HG02973 (cell line): ENCODE results near the gene DRC7.

Experiments
- ATAC-seq: cut with Tn5 transposase; IDR thresholded peaks from one replicate; pipeline ENCODE4 v1.9.1; 2021; ENCODE audit warnings: moderate library complexity; ENCODE audit not compliant: unreplicated experiment

Gene DRC7

GRCh38 chr16:57692636-57693035, 2.0 kb upstream of the DRC7 start:
- no peak for ATAC-seq

DNA sequence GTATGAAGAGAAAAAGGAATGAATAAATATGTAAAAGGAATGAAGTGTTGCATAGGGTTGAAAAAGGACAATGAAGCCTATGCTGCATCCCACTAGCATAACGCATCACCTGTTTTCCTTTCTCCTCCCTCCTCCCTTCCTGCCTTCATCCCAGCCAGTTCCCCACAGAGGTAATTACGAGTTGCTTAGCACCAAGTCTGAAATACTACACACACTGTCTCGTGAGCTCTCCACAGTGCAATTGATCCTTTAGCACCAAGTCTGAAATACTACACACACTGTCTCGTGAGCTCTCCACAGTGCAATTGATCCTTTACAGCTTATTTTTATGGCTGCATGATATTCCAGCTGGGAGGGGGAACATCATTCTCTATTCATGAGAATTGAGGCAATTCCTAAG, 1.1 kb upstream of the DRC7 start:
- no peak for ATAC-seq

DNA sequence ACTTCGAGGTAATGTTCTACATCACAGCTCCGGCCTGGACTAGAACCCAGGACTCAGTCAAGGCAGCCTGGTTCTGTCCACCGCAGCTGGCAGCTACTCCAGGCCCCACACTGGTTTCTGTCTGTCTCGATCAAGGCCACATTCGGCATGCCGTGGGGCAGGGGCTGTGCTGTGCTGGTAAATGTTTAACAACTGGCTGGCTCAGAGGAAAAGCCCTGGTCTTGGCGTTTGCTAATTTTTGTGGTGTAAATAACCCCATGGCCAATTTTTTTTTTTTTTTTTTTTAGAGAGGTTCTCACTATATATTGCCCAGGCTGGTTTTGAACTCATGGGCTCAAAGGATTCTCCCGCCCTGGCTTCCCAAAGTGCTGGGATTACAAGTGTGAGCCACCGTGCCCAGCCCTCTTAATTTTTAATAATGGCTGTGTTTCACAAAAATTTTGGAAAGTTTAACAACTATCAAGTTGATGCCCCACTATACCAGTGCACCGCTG, 328 bp upstream of the DRC7 start:
- ATAC-seq = no peak

DNA sequence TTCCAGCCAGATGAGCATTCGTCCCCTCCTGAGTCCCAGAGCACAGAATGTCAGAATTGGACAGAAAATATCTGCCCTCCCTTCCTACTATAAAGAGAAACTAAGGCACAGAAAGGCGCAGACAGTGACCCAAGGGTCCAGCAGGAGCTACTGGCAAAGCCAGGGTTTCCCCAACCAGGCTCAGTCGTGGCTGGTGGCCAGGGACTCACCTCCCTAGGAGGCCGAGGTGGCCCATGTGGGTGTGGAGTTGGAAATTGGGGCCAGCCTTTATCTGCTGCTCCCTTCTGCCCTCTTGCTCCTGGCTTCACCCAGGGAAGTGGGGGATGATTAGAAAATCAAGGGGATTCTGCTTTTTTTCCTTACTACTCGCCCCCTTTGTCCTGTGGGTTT, 1.1 kb downstream of the DRC7 start:
- ATAC-seq = no peak

- no peak for ATAC-seq
Observed at GRCh38 chr16:57696240-57696639, 1.6 kb downstream of the DRC7 start.

- ATAC-seq = no peak
Observed at GRCh38 chr16:57697896-57698537, 3.4 kb downstream of the DRC7 start.

DNA sequence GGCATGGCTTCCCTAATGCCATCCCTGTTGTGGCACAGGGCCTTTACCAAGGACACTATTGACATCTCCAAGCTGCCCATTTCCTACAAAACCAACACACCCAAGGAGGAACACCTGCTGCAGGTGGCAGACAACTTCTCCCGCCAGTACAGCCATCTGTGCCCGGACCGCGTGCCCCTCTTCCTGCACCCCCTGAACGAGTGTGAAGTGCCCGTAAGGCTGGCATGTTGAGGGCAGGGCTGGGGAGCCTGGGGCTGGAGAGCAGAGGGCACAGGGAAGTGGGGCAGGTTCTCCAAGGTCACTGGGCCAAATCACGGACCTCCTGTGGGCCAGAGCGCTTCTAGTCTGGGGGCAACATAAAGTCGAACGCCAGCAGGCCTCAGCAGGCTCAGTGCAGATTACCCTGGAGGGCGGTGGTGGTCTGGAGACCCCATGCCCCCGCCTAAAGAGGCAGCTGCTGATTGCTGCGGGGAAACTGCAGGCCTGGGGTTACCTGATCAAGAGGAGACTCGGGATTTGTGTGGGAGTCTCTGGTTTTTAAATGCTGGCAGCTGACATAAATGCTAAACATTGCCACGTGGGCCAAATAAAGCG, 4.3 kb downstream of the DRC7 start:
- no peak for ATAC-seq

- ATAC-seq = no peak
Observed at GRCh38 chr16:57699481-57699880, 4.9 kb downstream of the DRC7 start.

GRCh38 chr16:57699899-57700298, 5.3 kb downstream of the DRC7 start:
- ATAC-seq = no peak

DNA sequence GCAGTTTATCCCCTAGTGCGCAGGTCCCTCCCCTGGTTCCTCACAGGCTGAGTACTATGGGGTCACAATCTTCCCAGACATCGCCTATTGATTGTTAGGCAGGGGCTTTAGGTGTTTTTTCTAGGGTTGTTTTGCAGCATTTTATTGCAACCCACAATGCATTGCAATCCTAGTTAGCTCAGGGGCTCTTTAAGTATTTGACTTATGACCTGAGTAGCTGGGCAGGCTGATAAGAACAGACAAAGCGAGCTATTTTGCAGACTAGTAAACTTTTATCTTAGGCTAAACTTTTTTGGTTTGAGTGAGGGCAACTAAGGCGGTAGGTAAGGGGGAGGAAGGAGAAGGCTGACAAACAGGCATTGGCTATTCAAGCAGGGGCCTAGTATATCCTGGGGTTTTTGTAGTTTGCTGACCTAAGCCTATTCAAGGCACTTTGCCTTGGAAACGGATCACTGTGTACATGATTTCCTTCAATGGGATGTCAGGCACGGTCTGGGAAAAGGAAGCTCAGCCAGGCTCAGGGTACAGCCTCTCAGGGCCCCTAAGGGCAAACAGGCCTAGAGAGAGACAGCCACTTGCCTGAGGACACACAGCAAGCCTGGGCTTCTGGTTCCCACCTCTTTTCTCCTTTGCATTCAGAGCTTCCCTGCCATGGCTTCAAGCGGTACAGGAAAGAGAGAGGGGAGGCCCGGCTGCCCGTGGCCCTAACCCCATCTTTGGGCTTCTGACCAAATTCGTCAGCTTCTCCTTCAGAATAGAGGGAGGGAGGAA, 6.4 kb downstream of the DRC7 start:
- ATAC-seq = no peak

GRCh38 chr16:57701759-57702371, 7.3 kb downstream of the DRC7 start:
- ATAC-seq = no peak

DNA sequence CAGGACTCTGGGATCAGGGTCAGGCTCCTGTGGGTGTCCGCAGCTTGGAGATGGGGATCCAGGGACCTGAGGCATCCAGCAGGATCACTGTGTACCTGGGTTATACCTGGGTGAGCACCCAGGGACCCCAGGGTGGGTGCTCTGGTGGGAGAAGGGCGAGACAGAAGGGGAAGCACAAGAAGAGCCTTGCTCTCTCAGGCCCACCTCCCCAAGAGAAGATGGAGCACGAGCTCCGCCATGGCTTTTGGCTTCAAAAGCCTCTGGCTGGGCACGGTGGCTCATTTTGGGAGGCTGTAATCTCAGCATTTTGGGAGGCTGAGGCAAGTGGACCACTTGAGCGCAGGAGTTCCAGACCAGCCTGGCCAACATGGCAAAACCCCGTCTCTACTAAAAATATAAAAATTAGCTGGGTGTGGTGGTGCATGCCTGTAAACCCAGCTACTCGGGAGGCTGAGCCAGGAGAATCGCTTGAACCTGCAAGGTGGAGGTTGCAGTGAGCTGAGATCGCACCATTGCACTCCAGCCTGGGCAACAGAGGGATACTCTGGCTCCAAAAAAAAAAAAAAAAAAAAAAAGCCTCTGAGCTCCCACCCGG, 8.9 kb downstream of the DRC7 start:
- no peak for ATAC-seq

DNA sequence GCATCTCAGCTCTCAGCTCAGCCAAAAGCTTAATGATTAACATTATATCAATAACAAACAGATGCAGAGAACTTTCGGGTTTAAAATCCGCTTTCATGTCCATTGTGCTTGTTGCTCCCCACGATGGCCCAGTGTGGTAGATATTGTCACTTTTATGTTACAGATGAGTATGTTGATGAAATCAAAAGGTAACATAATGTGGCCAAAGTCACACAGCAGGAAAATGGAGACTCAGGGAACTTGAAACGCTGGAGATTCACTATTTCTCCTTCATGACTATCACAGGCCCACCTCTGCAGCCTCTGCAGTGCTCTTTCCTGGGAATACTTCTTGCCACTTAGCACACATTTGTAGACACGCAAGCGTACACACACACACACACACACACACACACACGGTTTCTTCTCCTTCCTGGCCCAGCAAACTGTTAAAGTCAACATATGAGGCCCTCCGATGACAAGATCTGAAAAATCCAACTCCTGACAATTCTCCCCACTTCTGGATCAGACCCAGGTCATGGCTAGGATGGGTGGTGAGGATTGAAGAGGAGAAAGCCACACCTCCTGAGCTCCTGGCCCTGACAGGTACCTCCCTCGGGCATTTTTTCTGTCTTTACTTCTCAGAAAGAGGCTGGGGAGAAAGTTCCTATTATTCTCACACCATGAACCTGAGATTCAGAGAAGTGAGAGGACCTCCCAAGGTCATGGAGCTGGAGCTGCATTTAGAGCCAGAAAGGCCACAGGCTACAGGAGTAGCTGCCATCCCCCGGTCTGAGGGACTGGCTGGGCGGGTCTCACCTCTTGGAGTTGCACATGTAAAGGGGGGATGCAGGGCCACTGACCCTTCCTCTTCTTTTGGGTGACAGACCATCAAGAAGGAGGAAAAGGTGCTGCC, 9.7 kb downstream of the DRC7 start:
- ATAC-seq = no peak

DNA sequence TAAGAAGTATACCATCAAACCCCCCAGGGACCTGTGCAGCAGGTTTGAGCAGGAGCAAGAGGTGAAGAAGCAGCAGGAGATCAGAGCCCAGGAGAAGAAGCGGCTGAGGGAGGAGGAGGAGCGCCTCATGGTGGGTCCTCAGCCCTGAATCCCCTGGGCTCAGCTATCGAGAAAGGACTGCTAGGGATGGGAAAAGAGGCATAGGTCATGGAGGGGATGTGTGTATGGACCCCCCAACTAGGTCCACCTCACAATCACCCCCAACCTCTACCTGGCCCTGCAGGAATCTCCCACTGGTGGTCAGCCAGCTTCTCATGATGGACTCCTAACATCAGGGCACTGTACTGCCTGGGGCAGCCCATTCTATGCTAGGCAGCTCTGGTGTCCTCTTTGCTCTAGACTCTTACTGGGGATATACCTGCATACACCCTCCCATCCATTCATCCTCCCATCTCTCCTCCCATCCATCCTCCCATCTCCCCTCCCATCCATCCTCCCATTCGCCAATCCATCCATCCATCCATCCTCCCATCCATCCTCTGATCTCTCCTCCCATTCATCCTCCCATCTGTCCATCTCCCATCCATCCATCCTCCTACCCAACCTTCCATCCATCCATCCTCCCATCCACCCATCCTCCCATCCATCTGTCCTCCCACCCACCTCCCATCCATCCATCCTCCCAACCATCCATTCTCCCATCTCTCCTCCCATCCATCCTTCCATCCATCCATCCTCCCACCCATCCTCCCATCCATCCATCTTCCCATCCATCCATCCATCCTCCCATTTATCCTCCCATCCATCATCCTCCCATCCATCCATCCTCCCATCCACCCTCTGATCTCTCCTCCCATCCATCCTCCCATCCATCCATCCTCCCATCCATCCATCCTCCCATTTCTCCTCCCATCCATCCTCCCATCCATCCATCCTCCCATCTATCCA, 10.6 kb downstream of the DRC7 start:
- ATAC-seq = no peak

DNA sequence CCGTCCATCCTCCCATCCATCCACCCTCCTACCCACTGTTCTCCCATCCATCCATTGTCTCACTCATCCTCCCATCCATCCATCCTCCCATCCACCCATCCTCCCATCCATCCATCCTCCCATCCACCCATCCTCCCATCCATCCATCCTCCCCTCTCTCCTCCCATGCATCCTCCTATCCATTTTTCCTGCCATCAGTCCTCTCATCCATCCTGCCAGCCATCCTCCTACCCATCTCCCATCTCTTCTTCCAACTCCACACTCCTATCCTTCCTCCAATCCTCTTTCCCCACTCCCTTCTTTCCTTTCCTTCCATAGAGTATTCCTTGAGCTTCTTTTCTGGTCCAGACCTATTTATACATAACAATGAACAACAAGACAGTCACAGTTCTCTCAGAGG, 12.1 kb downstream of the DRC7 start:
- no peak for ATAC-seq

GRCh38 chr16:57707331-57707730, 12.7 kb downstream of the DRC7 start:
- ATAC-seq = no peak

GRCh38 chr16:57708168-57708567, 13.6 kb downstream of the DRC7 start:
- ATAC-seq = no peak

DNA sequence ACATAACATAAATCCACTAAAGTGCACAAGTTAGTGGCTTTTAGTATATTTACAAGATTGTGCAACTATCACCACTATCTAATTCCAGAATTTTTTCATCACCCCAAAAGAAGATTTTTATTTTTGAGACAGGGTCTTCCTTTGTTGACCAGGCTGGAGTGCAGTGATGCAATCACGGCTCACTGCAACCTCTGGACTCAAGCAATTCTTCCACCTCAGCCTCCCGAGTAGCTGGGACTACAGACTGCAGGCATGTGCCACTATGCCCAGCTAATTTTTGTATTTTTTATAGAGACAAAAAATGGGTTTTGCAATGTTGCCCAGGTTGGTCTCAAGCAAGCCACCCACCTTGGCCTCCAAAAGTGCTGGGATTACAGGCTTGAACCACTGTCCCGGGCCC, 15.1 kb downstream of the DRC7 start:
- no peak for ATAC-seq

GRCh38 chr16:57711346-57711745, 16.7 kb downstream of the DRC7 start:
- no peak for ATAC-seq
